ENCODE results near the gene CEP104. TPM values are rescaled to one million over a fixed set of nuclear protein-coding genes. Genes with fewer than 3 reads are reported as not detected.

Gene CEP104
- total RNA-seq, 1 donor from 2014 or later, result 40.3 TPM

DNA sequence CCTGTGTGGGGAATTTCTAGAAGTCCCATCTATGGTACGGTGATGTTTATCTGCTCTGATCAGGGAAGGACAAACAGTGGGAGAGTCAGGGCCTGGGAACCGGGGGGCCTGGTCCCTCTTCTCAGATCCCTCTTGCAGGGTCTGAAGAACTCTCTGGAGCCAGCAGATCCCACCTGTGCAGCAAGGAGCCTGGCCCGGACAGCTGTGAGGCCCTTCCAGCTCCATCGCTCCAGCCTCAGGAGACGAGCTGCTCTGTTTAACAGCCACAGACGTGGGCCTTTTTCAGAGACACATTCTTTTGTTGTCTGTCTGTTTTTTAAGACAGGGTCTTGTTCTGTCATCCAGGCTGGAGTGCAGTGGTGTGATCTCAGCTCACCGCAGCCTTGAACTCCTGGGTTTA, 28.6 kb upstream of the CEP104 start:
- Mint-ChIP-seq H3K36me3 (ENCODE audit: low read depth, unreplicated experiment) (peaks cover 17% of the 10 kb centered on the region), H3K27ac (ENCODE audit: unreplicated experiment) (no peak overlapping the region)

DNA sequence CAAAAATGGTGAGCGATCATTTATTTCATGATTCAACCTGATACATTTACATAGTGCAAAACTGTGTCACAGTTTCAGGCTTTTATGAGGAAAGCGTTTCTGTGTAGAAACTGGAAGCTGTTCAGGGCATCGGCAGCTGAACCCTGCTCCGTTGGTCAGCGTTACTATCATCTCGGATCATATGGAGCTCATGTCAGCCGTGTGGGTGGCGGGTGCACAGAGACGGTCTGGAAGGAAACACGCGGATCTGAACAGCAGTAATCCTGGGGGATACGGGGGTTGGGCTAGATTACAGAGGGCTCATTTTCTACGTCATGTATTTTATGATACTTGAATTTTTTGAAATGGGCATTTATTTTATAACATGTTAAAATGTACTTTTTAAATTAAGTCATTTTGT, 28.0 kb upstream of the CEP104 start:
- Mint-ChIP-seq H3K4me3 (ENCODE audit: unreplicated experiment) (no peak overlapping the region), H3K36me3 (ENCODE audit: low read depth, unreplicated experiment) (peaks cover 15% of the 10 kb centered on the region), H3K9me3 (ENCODE audit: unreplicated experiment) (no peaks in the 10 kb centered on the region), H3K4me1 (ENCODE audit: unreplicated experiment) (no peaks in the 10 kb centered on the region), H3K27ac (ENCODE audit: unreplicated experiment) (no peak overlapping the region), H3K27me3 (ENCODE audit: unreplicated experiment) (peaks cover 4% of the 10 kb centered on the region)
- TF ChIP-seq, protein P1, sequence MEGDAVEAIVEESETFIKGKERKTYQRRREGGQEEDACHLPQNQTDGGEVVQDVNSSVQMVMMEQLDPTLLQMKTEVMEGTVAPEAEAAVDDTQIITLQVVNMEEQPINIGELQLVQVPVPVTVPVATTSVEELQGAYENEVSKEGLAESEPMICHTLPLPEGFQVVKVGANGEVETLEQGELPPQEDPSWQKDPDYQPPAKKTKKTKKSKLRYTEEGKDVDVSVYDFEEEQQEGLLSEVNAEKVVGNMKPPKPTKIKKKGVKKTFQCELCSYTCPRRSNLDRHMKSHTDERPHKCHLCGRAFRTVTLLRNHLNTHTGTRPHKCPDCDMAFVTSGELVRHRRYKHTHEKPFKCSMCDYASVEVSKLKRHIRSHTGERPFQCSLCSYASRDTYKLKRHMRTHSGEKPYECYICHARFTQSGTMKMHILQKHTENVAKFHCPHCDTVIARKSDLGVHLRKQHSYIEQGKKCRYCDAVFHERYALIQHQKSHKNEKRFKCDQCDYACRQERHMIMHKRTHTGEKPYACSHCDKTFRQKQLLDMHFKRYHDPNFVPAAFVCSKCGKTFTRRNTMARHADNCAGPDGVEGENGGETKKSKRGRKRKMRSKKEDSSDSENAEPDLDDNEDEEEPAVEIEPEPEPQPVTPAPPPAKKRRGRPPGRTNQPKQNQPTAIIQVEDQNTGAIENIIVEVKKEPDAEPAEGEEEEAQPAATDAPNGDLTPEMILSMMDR (IDR thresholded peaks at IDR 0.05; ENCODE audit: unreplicated experiment), result no peak
- no peak for DNase-seq (ENCODE audit: low spot score)

More for the DNA sequence above, 28.6 kb upstream of the CEP104 start:
- TF ChIP-seq, protein P1 (IDR thresholded peaks at IDR 0.05; ENCODE audit: unreplicated experiment), result no peak
- no peak overlapping the region for H3K4me3 Mint-ChIP-seq (ENCODE audit: unreplicated experiment)
- no peaks in the 10 kb centered on the region for H3K4me1 Mint-ChIP-seq (ENCODE audit: unreplicated experiment)
- peaks cover 4% of the 10 kb centered on the region for H3K27me3 Mint-ChIP-seq (ENCODE audit: unreplicated experiment)
- no peak for DNase-seq (ENCODE audit: low spot score)
- H3K9me3 Mint-ChIP-seq (ENCODE audit: unreplicated experiment), result no peaks in the 10 kb centered on the region

DNA sequence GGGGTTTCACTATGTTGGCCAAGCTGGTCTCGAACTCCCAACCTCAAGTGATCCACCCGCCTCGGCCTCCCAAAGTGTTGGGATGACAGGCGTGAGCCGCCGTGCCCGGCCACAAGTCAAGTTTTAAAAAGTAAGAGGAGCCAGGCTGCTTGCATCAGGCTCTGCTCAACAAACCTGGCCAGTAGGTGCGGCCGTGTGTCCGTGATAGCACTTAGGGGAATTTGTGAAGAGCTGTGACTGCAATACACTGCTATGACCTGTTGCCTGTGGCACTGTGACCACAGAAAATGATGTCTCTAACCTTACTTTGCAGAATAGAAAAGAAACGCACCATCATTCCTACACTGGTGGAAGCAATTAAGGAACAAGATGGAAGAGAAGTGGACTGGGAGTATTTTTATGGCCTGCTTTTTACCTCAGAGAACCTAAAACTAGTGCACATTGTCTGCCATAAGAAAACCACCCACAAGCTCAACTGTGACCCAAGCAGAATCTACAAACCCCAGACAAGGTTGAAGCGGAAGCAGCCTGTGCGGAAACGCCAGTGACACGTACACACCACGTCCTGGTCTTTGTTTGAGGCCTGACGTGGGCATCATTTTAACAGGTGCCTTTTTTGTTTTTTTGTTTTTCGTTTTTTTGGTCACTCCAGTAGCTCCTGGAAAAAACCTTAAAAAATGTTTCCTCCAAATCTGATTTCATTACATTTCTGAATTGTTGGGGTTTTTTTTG, 26.3 kb upstream of the CEP104 start:
- Mint-ChIP-seq H3K27ac (ENCODE audit: unreplicated experiment) (no peak overlapping the region), H3K4me3 (ENCODE audit: unreplicated experiment) (no peak overlapping the region)

DNA sequence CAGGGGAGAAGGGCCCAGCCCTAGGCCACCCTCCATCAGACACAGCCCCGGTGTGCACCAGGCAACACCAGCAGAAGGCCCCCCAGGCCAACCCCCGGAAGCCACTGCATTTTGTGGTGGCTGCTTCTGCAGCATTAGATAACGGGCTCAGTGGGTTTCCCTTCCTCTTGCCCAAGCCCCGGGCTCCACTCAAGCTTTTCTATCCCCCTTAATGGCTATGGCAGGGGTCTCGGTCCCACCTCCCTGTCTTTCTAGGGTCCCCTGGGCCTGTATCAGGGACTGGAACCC, 24.1 kb upstream of the CEP104 start:
- Mint-ChIP-seq H3K4me1 (ENCODE audit: unreplicated experiment) (no peaks in the 10 kb centered on the region), H3K27me3 (ENCODE audit: unreplicated experiment) (peaks cover 4% of the 10 kb centered on the region), H3K9me3 (ENCODE audit: unreplicated experiment) (no peaks in the 10 kb centered on the region), H3K36me3 (ENCODE audit: low read depth, unreplicated experiment) (peaks cover 20% of the 10 kb centered on the region), H3K27ac (ENCODE audit: unreplicated experiment) (no peak overlapping the region), H3K4me3 (ENCODE audit: unreplicated experiment) (no peak overlapping the region)
- TF ChIP-seq, protein P1 (IDR thresholded peaks at IDR 0.05; ENCODE audit: unreplicated experiment), result no peak
- no peak for DNase-seq (ENCODE audit: low spot score)

More for the DNA sequence above, 26.3 kb upstream of the CEP104 start:
- peaks cover 22% of the 10 kb centered on the region for H3K36me3 Mint-ChIP-seq (ENCODE audit: low read depth, unreplicated experiment)
- H3K9me3 Mint-ChIP-seq (ENCODE audit: unreplicated experiment), result no peaks in the 10 kb centered on the region
- peaks cover 4% of the 10 kb centered on the region for H3K27me3 Mint-ChIP-seq (ENCODE audit: unreplicated experiment)
- no peaks in the 10 kb centered on the region for H3K4me1 Mint-ChIP-seq (ENCODE audit: unreplicated experiment)
- DNase-seq (ENCODE audit: low spot score), result no peak
- TF ChIP-seq, protein P1 (IDR thresholded peaks at IDR 0.05; ENCODE audit: unreplicated experiment), result no peak

DNA sequence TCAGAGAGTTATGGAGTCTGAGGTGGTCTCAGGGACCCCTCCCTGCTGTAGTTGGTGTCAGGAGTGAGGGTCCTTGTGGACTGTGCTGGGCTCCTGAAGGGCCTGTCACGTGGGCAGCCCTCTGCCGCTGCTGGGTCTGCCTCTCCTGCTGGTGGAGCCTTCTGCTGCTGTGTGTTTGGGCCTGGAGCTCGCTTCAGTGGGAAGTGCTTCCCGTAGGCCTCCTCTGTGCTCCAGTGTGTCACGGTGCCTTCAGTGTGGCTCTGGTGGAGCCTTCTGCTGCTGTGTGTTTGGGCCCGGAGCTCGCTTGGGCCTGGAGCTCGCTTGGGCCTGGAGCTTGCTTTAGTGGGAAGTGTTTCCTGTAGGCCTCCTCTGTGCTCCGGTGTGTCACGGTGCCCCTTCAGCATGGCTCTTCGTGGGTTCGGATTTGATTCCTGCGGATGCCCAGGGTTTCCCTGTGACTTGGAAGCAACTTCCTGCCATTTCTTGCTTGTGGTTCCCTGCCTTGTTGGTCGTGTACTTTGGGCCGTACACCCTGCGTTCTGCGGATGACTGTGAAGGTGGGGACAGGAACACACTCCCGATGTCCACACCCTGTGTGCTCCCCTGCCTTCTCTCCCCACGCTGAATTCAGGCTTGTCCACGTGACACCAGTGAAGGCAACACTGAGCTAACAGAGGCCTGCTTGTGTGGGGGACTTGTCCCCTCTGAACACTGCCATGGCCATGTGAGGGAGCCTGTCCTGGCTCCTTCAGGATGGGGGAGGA, 23.6 kb upstream of the CEP104 start:
- DNase-seq (ENCODE audit: low spot score), result no peak
- H3K36me3 Mint-ChIP-seq (ENCODE audit: low read depth, unreplicated experiment), result peaks cover 23% of the 10 kb centered on the region
- peaks cover 4% of the 10 kb centered on the region for H3K27me3 Mint-ChIP-seq (ENCODE audit: unreplicated experiment)
- no peaks in the 10 kb centered on the region for H3K4me1 Mint-ChIP-seq (ENCODE audit: unreplicated experiment)
- TF ChIP-seq, protein P1 (IDR thresholded peaks at IDR 0.05; ENCODE audit: unreplicated experiment), result no peak
- no peaks in the 10 kb centered on the region for H3K9me3 Mint-ChIP-seq (ENCODE audit: unreplicated experiment)
- H3K4me3 Mint-ChIP-seq (ENCODE audit: unreplicated experiment), result no peak overlapping the region
- H3K27ac Mint-ChIP-seq (ENCODE audit: unreplicated experiment), result no peak overlapping the region

Measured in endothelial cell (in vitro differentiated cells).